ENCODE measurements around the gene KIFC3. TPM values are rescaled to one million over a fixed set of nuclear protein-coding genes. Genes with fewer than 3 reads are reported as not detected.
"Not testable (repeated sequence)": the region's sequence is repeated elsewhere in the genome, so short reads cannot be mapped to it uniquely, and the experiment has no call there.

Gene KIFC3
- total RNA-seq, 6 experiments from 2014 or later = 51.8 to 81.5 (median 72.7) TPM

DNA sequence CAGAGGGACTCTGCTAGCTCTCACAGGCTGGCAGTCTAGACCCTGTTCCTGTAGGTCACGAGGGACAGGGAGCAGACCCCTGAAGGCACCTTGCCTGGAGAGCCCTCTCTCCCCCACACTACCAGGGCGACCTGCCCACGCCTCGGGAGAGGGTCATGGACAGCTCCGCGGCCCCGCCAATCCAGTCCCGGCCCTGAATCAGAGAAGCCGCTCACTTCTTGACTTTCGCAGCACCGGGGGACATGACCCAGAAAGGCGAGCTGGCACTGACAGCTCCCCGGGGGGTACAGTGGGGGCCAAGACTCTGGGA, 5.1 kb downstream of the KIFC3 start:
- H3K4me3 Mint-ChIP-seq = no peak overlapping the region
- peaks cover 21% of the 10 kb centered on the region for H3K36me3 Mint-ChIP-seq (ENCODE audit: low read depth)
- H3K27ac Mint-ChIP-seq = no peak overlapping the region
- H3K4me1 Mint-ChIP-seq (ENCODE audit: low read depth) = peaks cover 30% of the 10 kb centered on the region
- DNase-seq = no peak
- H3K27me3 Mint-ChIP-seq (ENCODE audit: insufficient read depth) = no peaks in the 10 kb centered on the region
- no peak for TF ChIP-seq CTCF (IDR thresholded peaks at IDR 0.05)
- no peaks in the 10 kb centered on the region for H3K9me3 Mint-ChIP-seq

DNA sequence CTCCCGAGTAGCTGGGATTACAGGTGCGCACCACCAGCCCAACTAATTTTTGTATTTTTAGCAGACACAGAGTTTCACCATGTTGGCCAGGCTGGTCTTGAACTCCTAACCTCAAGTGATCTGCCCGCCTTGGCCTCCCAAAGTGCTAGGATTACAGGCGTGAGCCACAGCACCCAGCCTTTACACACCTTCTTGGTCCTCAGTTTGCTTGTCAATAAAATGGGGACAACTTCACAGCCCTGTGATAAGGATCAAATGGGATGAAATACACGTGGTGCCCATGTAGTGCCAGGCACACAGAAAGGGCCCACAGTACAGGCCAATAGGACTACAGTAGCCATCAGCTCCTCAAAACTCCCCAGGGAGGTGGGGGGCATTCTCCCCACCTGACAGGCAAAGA, 6.3 kb downstream of the KIFC3 start:
- H3K27ac Mint-ChIP-seq; H3K27me3 Mint-ChIP-seq (ENCODE audit: insufficient read depth); H3K9me3 Mint-ChIP-seq; H3K4me3 Mint-ChIP-seq; DNase-seq: not testable (repeated sequence)
- Mint-ChIP-seq H3K36me3 (ENCODE audit: low read depth) (peaks cover 21% of the 10 kb centered on the region), H3K4me1 (ENCODE audit: low read depth) (peaks cover 26% of the 10 kb centered on the region)

GRCh38 chr16:57795431-57795878, 6.8 kb downstream of the KIFC3 start:
- H3K27ac Mint-ChIP-seq = no peak overlapping the region
- H3K36me3 Mint-ChIP-seq (ENCODE audit: low read depth) = peaks cover 19% of the 10 kb centered on the region
- H3K4me1 Mint-ChIP-seq (ENCODE audit: low read depth) = peaks cover 20% of the 10 kb centered on the region
- H3K27me3 Mint-ChIP-seq (ENCODE audit: insufficient read depth) = no peaks in the 10 kb centered on the region
- no peaks in the 10 kb centered on the region for H3K9me3 Mint-ChIP-seq
- TF ChIP-seq CTCF (IDR thresholded peaks at IDR 0.05) = peak; percentile 66
- no peak for DNase-seq
- no peak overlapping the region for H3K4me3 Mint-ChIP-seq

DNA sequence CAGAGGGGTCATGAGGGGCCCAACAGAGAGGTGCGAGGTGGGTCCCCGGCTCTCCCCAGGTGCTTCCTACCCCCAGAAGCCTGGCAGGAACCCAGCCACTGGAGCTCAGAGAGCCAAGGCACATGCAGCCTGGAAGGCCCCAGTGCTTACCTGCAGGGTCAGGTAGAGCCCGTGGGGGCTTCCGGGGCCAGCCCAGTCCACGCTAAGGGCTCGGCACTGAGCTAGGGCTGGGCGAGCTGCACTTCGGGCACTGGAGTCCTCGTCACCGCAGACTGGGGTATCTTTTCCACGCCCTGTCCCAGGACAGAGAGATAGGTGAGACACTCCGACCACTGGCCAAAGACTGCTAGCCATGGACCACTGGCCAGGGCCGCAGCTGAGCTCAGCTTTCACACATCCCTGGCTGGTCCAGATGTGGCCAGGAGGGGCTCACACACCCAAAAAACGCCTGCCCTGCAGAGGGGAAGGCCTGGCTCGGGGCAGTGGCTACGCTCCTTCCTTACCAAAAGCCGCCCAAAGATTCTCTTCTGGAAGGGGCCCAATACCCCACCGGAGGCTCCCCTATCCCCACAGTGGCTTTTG, 7.4 kb downstream of the KIFC3 start:
- Mint-ChIP-seq H3K9me3 (no peaks in the 10 kb centered on the region), H3K27me3 (ENCODE audit: insufficient read depth) (no peaks in the 10 kb centered on the region), H3K27ac (no peak overlapping the region), H3K4me3 (no peak overlapping the region), H3K4me1 (ENCODE audit: low read depth) (peaks cover 15% of the 10 kb centered on the region), H3K36me3 (ENCODE audit: low read depth) (peaks cover 16% of the 10 kb centered on the region)
- TF ChIP-seq CTCF (IDR thresholded peaks at IDR 0.05) = no peak
- DNase-seq = no peak

DNA sequence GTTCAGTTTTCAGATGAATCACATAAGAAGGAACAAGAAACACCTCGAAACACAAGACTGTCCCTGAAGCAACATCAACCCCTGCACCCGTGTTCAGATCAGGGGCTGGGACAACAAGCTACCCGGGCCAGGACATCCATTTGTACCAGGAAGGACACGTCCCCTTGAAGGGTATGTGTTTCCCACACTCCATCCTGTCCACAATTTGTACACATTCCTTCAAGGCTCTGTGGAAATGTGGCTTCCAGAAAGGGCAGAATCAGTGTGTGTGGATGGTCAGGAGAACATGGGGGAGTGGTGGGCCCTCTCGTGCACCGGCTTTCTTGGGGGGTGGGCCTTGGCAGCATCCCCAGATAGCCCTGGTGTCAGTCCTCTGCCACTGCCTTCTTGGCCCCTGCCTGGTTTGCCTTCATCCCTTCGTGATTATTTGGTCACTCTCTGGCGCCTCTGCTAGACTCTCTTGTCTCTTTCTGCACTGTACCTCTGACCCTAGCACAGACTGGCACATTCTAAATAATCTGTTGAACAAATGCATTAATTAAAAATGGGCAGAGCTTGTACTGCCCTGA, 10.3 kb downstream of the KIFC3 start:
- Mint-ChIP-seq H3K36me3 (ENCODE audit: low read depth) (peaks cover 5% of the 10 kb centered on the region), H3K4me1 (ENCODE audit: low read depth) (peaks cover 7% of the 10 kb centered on the region), H3K27ac (no peak overlapping the region), H3K9me3 (no peaks in the 10 kb centered on the region), H3K27me3 (ENCODE audit: insufficient read depth) (no peaks in the 10 kb centered on the region; the same call in 1 of the 2 replicates), H3K4me3 (no peak overlapping the region)
- no peak for TF ChIP-seq CTCF (IDR thresholded peaks at IDR 0.05)
- DNase-seq = no peak

GRCh38 chr16:57791195-57791892, 10.9 kb downstream of the KIFC3 start:
- H3K9me3 Mint-ChIP-seq = no peaks in the 10 kb centered on the region
- no peaks in the 10 kb centered on the region; the same call in none of the 2 replicates for H3K36me3 Mint-ChIP-seq (ENCODE audit: low read depth)
- no peak overlapping the region for H3K27ac Mint-ChIP-seq
- H3K27me3 Mint-ChIP-seq (ENCODE audit: insufficient read depth) = no peaks in the 10 kb centered on the region; the same call in 1 of the 2 replicates
- no peak for DNase-seq
- H3K4me3 Mint-ChIP-seq = no peak overlapping the region
- TF ChIP-seq CTCF (IDR thresholded peaks at IDR 0.05) = no peak
- H3K4me1 Mint-ChIP-seq (ENCODE audit: low read depth) = peaks cover 9% of the 10 kb centered on the region; the same call in 1 of the 2 replicates

Measured in HFFc6 (cell line).